ENCODE data around the gene CNTNAP2. TPM values are rescaled to one million over a fixed set of nuclear protein-coding genes. Genes with fewer than 3 reads are reported as not detected.

CNTNAP2 gene
- total RNA-seq, 2 experiments from 2014 or later: 0.28 TPM; not detected in 1

DNA sequence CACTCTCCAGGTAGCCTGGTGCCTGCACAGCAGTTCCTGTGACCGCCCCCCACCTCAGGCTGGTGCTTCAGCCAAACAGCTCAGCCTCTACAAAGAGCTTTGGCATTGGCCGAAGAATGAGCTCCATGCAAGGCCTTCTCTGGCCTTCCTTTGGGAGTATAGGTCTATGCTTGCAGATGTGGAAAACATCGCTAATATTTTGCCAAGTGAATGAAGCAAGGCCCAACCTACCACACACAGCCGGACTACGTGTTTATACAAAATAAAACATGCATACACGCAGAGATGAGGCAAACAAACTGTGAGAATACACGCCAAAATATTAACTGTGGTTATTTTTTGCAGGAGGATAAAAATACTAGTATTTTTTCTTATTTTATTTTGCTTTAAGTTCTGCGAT, 2057.8 kb downstream of the CNTNAP2 start:
- no TSS peak for BruUV-seq (replicated peaks)
- no peak overlapping the region for H3K4me2 ChIP-seq (ENCODE audit: low read length)
- ChIA-PET POLR2A (interaction anchor here (0.7 to 1.1 kb wide), 3 partner anchors 12 to 58 kb away, joined by 3 to 4 read pairs (median 4); no protein-coding TSS in a partner anchor), CTCF (ENCODE audit: unreplicated experiment) (no interaction called here)
- no peak for DNase-seq (ENCODE audit: low spot score)
- H2AFZ ChIP-seq (ENCODE audit: low read length): no peak overlapping the region
- no peak overlapping the region for H3K4me3 ChIP-seq (ENCODE audit: low read depth, low read length, poor library complexity, severe bottlenecking)
- H3K79me2 ChIP-seq (ENCODE audit: insufficient read depth, low read depth, low read length): no peaks in the 10 kb centered on the region
- no peaks in the 10 kb centered on the region for H3K36me3 ChIP-seq (ENCODE audit: insufficient read depth, low read length)
- intact Hi-C loops (cut with micrococcal nuclease; ENCODE audit: unreplicated experiment): no loop called here
- H3K9me2 ChIP-seq (ENCODE audit: insufficient read depth, low read length): no peaks in the 10 kb centered on the region
- no peaks in the 10 kb centered on the region for H3K9me3 ChIP-seq (ENCODE audit: low read length)
- no peak overlapping the region for H3K27ac ChIP-seq (ENCODE audit: low read depth, low read length, poor library complexity, severe bottlenecking)
- no peaks in the 10 kb centered on the region for H3K4me1 ChIP-seq (ENCODE audit: insufficient read depth, low read length, poor library complexity, severe bottlenecking)
- H4K20me1 ChIP-seq (ENCODE audit: insufficient read depth, low read length): no peaks in the 10 kb centered on the region
- no peak for TF ChIP-seq EZH2phosphoT487 (IDR thresholded peaks at IDR 0.05; ENCODE audit: borderline replicate concordance, low read depth, low read length)
- TF ChIP-seq, protein P1, sequence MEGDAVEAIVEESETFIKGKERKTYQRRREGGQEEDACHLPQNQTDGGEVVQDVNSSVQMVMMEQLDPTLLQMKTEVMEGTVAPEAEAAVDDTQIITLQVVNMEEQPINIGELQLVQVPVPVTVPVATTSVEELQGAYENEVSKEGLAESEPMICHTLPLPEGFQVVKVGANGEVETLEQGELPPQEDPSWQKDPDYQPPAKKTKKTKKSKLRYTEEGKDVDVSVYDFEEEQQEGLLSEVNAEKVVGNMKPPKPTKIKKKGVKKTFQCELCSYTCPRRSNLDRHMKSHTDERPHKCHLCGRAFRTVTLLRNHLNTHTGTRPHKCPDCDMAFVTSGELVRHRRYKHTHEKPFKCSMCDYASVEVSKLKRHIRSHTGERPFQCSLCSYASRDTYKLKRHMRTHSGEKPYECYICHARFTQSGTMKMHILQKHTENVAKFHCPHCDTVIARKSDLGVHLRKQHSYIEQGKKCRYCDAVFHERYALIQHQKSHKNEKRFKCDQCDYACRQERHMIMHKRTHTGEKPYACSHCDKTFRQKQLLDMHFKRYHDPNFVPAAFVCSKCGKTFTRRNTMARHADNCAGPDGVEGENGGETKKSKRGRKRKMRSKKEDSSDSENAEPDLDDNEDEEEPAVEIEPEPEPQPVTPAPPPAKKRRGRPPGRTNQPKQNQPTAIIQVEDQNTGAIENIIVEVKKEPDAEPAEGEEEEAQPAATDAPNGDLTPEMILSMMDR (conservative IDR thresholded peaks at IDR 0.05; ENCODE audit: low read length): no peak

DNA sequence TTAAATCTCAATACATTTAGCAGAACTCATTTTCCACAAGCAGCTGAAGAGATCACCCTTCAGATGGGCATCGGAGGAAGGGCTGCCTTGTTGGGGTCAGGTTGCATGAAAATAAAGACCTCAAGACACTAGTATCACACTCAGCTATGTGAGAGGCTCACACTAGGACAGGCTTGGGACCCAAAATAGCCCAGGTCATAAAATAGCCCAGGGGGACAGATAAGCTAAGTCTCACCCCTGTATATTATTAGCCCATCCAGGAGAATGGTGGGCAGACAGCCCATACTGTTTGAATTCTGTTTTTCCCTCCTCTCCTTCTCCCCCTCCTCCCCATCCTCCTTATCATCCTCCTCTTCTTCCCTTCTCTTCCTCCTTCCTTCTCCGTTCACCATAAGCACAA, 2058.9 kb downstream of the CNTNAP2 start:
- Histone ChIP-seq H3K4me1 (ENCODE audit: insufficient read depth, low read length, poor library complexity, severe bottlenecking) (no peaks in the 10 kb centered on the region), H3K4me3 (ENCODE audit: low read depth, low read length, poor library complexity, severe bottlenecking) (no peak overlapping the region), H2AFZ (ENCODE audit: low read length) (no peak overlapping the region), H3K79me2 (ENCODE audit: insufficient read depth, low read depth, low read length) (no peaks in the 10 kb centered on the region), H3K9me2 (ENCODE audit: insufficient read depth, low read length) (no peaks in the 10 kb centered on the region), H3K27ac (ENCODE audit: low read depth, low read length, poor library complexity, severe bottlenecking) (no peak overlapping the region), H4K20me1 (ENCODE audit: insufficient read depth, low read length) (no peaks in the 10 kb centered on the region), H3K9me3 (ENCODE audit: low read length) (no peaks in the 10 kb centered on the region), H3K4me2 (ENCODE audit: low read length) (no peak overlapping the region), H3K36me3 (ENCODE audit: insufficient read depth, low read length) (no peaks in the 10 kb centered on the region)
- ChIA-PET CTCF (ENCODE audit: unreplicated experiment) (interaction anchor here (0.5 kb wide), 1 partner anchor 228 kb away, joined by 3 read pairs; no protein-coding TSS in a partner anchor), POLR2A (interaction anchor here (1.1 kb wide), 1 partner anchor 11 kb away, joined by 4 read pairs; no protein-coding TSS in a partner anchor)
- intact Hi-C loops (cut with micrococcal nuclease; ENCODE audit: unreplicated experiment): no loop called here
- TF ChIP-seq EZH2phosphoT487 (IDR thresholded peaks at IDR 0.05; ENCODE audit: borderline replicate concordance, low read depth, low read length): no peak
- TF ChIP-seq, protein P1 (conservative IDR thresholded peaks at IDR 0.05; ENCODE audit: low read length): no peak
- no peak for DNase-seq (ENCODE audit: low spot score)
- BruUV-seq (replicated peaks): no TSS peak

DNA sequence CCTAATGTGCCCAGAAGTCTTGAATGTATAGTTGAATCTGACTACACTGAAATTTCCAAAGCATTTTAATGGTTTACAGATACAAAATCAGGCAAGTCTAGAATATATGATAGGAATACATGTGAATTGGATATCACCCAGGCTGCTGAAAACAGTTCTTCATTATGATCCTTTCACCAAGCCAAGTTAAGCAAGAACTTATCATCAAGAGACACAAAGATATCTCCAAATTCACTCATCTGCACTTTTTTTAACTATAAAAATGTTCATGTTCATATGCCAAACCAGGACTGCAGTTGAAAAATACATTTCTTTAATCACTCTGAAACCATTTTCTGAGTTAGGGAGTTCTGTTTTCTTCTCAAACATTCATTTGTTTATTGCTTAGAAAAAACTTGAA, 2061.4 kb downstream of the CNTNAP2 start:
- H3K9me2 ChIP-seq (ENCODE audit: insufficient read depth, low read length): no peaks in the 10 kb centered on the region
- TF ChIP-seq, protein P1 (conservative IDR thresholded peaks at IDR 0.05; ENCODE audit: low read length): no peak
- TF ChIP-seq EZH2phosphoT487 (IDR thresholded peaks at IDR 0.05; ENCODE audit: borderline replicate concordance, low read depth, low read length): no peak
- no peak overlapping the region for H3K27ac ChIP-seq (ENCODE audit: low read depth, low read length, poor library complexity, severe bottlenecking)
- BruUV-seq (replicated peaks): no TSS peak
- H3K4me1 ChIP-seq (ENCODE audit: insufficient read depth, low read length, poor library complexity, severe bottlenecking): no peaks in the 10 kb centered on the region
- no peaks in the 10 kb centered on the region for H3K36me3 ChIP-seq (ENCODE audit: insufficient read depth, low read length)
- no peak overlapping the region for H3K4me2 ChIP-seq (ENCODE audit: low read length)
- ChIA-PET CTCF (ENCODE audit: unreplicated experiment) (no interaction called here), POLR2A (no interaction called here)
- no peaks in the 10 kb centered on the region for H3K79me2 ChIP-seq (ENCODE audit: insufficient read depth, low read depth, low read length)
- H2AFZ ChIP-seq (ENCODE audit: low read length): no peak overlapping the region
- H4K20me1 ChIP-seq (ENCODE audit: insufficient read depth, low read length): no peaks in the 10 kb centered on the region
- no peaks in the 10 kb centered on the region for H3K9me3 ChIP-seq (ENCODE audit: low read length)
- intact Hi-C loops (cut with micrococcal nuclease; ENCODE audit: unreplicated experiment): no loop called here
- no peak overlapping the region for H3K4me3 ChIP-seq (ENCODE audit: low read depth, low read length, poor library complexity, severe bottlenecking)
- no peak for DNase-seq (ENCODE audit: low spot score)
